DND-41 (cell line): ENCODE measurements around the gene PPP1R2C.

Experiments
- ATAC-seq: fragments of 200-7000 bp; cut with Tn5 transposase; 3 replicates; pipeline ENCODE4 v1.9.1; 2021; ENCODE audit warnings: low read depth; ENCODE audit not compliant: insufficient read depth
- DNase-seq: peaks from one replicate; pipeline ENCODE4 v3.0.0-alpha.2; 2020
- H2AFZ ChIP-seq: 2 replicates; pipeline ENCODE4 v1.6.0; 2012; ENCODE audit warnings: low read depth, low read length
- H3K27ac ChIP-seq: 2 replicates; pipeline ENCODE4 v1.5.1; 2012; ENCODE audit warnings: low read length, inconsistent platforms
- H3K27me3 ChIP-seq: fragments of 200-600 bp; sonication (generic); 2 replicates; pipeline ENCODE4 v1.6.0; 2012; ENCODE audit warnings: low read length, mild to moderate bottlenecking, inconsistent platforms; ENCODE audit not compliant: insufficient read depth, poor library complexity
- H3K36me3 ChIP-seq: 2 replicates; pipeline ENCODE4 v1.5.1; 2012; ENCODE audit warnings: low read length, inconsistent platforms; ENCODE audit not compliant: insufficient read depth
- H3K4me1 ChIP-seq: 2 replicates; pipeline ENCODE4 v1.5.1; 2012; ENCODE audit warnings: mild to moderate bottlenecking, low read length; ENCODE audit not compliant: insufficient read depth
- H3K4me2 ChIP-seq: 2 replicates; pipeline ENCODE4 v1.6.0; 2012; ENCODE audit warnings: mild to moderate bottlenecking, moderate library complexity, low read length, inconsistent platforms; ENCODE audit not compliant: insufficient read depth
- H3K4me3 ChIP-seq, 2 experiments: fragments of 200-600 bp in 1 of 2; shearing (Covaris generic) in 1 of 2; 2 replicates each; pipeline ENCODE4 v1.5.1; 2012 to 2016; ENCODE audit warnings: inconsistent platforms in 2 of 2, low read length in 2 of 2, mild to moderate bottlenecking in 2 of 2, low read depth in 1 of 2, moderate library complexity in 1 of 2
- H3K79me2 ChIP-seq: 2 replicates; pipeline ENCODE4 v1.6.0; 2012; ENCODE audit warnings: low read length, inconsistent platforms; ENCODE audit not compliant: insufficient read depth
- H3K9ac ChIP-seq: 2 replicates; pipeline ENCODE4 v1.6.0; 2012; ENCODE audit warnings: low read depth, mild to moderate bottlenecking, inconsistent platforms, low read length, moderate library complexity
- H3K9me3 ChIP-seq: 2 replicates; pipeline ENCODE4 v1.5.1; 2012; ENCODE audit warnings: low read length, moderate library complexity, mild to moderate bottlenecking, inconsistent platforms; ENCODE audit not compliant: insufficient read depth, severe bottlenecking
- H4K20me1 ChIP-seq: 2 replicates; pipeline ENCODE4 v1.6.0; 2012; ENCODE audit warnings: low read length; ENCODE audit not compliant: insufficient read depth
- CTCF ChIP-seq: IDR thresholded peaks from 2 replicates; pipeline ENCODE4 v1.5.1; 2012; ENCODE audit warnings: borderline replicate concordance, low read length, moderate library complexity, mild to moderate bottlenecking; ENCODE audit not compliant: poor library complexity, severe bottlenecking; ENCODE audit errors: extremely low read depth
- EZH2 ChIP-seq: IDR thresholded peaks from 3 replicates; pipeline ENCODE4 v1.6.1; 2012; ENCODE audit warnings: borderline replicate concordance, low read depth, mild to moderate bottlenecking, moderate library complexity, low read length, inconsistent platforms; ENCODE audit not compliant: severe bottlenecking

The PPP1R2C gene

GRCh38 chrX:42732506-42732905 lies 45.5 kb downstream of the PPP1R2C start:
- TF ChIP-seq CTCF = no peak
- no peak for TF ChIP-seq EZH2
- DNase-seq (peak; percentile 56), ATAC-seq (peak; percentile 98)
- Histone ChIP-seq H3K4me1 (peaks cover 14% of the 10 kb centered on the region), H3K27me3 (no peaks in the 10 kb centered on the region), H3K4me2 (peak overlapping the region; percentile 31; the same call in 1 of the 2 replicates), H3K36me3 (no peaks in the 10 kb centered on the region), H3K27ac (peak overlapping the region; percentile 62), H3K9me3 (no peaks in the 10 kb centered on the region), H4K20me1 (no peaks in the 10 kb centered on the region), H3K79me2 (no peaks in the 10 kb centered on the region), H2AFZ (peak overlapping the region; percentile 55), H3K9ac (no peak overlapping the region), H3K4me3 (no peak overlapping the region)
